Neural progenitor cell (in vitro differentiated cells): Measurements from ENCODE around the gene CDH12.
"Not testable (repeated sequence)": the region's sequence is repeated elsewhere in the genome, so short reads cannot be mapped to it uniquely, and the experiment has no call there.

ENCODE experiments used
- CTCF ChIP-seq: fragments of 200-600 bp; sonication (generic); IDR thresholded peaks from 2 replicates; pipeline ENCODE4 v1.5.1; 2017; ENCODE audit warnings: antibody characterized with exemption, mild to moderate bottlenecking
- EZH2 ChIP-seq: fragments of 200-600 bp; sonication (generic); IDR thresholded peaks from 2 replicates; pipeline ENCODE4 v1.6.1; 2017; ENCODE audit warnings: antibody characterized with exemption, mild to moderate bottlenecking, moderate library complexity
- EZH2phosphoT487 ChIP-seq: fragments of 200-600 bp; sonication (generic); IDR thresholded peaks from 2 replicates; pipeline ENCODE4 v1.6.1; 2017; ENCODE audit warnings: antibody characterized with exemption

- TF ChIP-seq EZH2, CTCF, EZH2phosphoT487: not testable (repeated sequence)
Measured at GRCh38 chr5:22151801-22152200, 701.3 kb downstream of the CDH12 start.
